Lung (tissue), 12 donors: ENCODE results near the gene SMYD4. TPM values are rescaled to one million over a fixed set of nuclear protein-coding genes. Genes with fewer than 3 reads are reported as not detected.

ENCODE experiments used
- ATAC-seq: fragments of 200-7000 bp; cut with Tn5 transposase; one replicate; pipeline ENCODE4 v1.9.1; 2020; ENCODE audit warnings: moderate number of reproducible peaks; ENCODE audit not compliant: insufficient read depth, low FRiP score
- DNase-seq, 3 donors: peaks; one replicate each; pipeline ENCODE4 v3.0.0-alpha.2; 2013 to 2017
- H3K27ac ChIP-seq, 2 donors: one replicate each; pipeline ENCODE4 v1.5.1; 2013; ENCODE audit warnings: mild to moderate bottlenecking in 2 of 2, moderate library complexity in 2 of 2, control low read depth in 1 of 2, inconsistent platforms in 1 of 2, low read depth in 1 of 2, low read length in 1 of 2
- H3K27me3 ChIP-seq, 3 donors: one replicate each; pipeline ENCODE4 v1.5.1; 2013; ENCODE audit warnings: low read length in 2 of 3; ENCODE audit not compliant: control insufficient read depth in 3 of 3, insufficient read depth in 3 of 3
- H3K36me3 ChIP-seq, 4 donors: one replicate each; pipeline ENCODE4 v1.5.1; 2013; ENCODE audit warnings: low read length in 4 of 4, mild to moderate bottlenecking in 1 of 4, moderate library complexity in 1 of 4; ENCODE audit not compliant: control insufficient read depth in 4 of 4, insufficient read depth in 4 of 4
- H3K4me1 ChIP-seq, 5 donors: one replicate each; pipeline ENCODE4 v1.5.1; 2013; ENCODE audit warnings: low read length in 5 of 5, mild to moderate bottlenecking in 2 of 5, moderate library complexity in 1 of 5; ENCODE audit not compliant: control insufficient read depth in 5 of 5, insufficient read depth in 5 of 5
- H3K4me3 ChIP-seq: one replicate; pipeline ENCODE4 v1.5.1; 2013; ENCODE audit warnings: mild to moderate bottlenecking, control low read depth, moderate library complexity
- H3K9ac ChIP-seq, 2 donors: one replicate each; pipeline ENCODE4 v1.5.1; 2013; ENCODE audit warnings: low read length in 2 of 2, control low read depth in 1 of 2; ENCODE audit not compliant: insufficient read depth in 1 of 2
- H3K9me3 ChIP-seq, 4 donors: one replicate each; pipeline ENCODE4 v1.5.1; 2013; ENCODE audit warnings: low read length in 3 of 4, mild to moderate bottlenecking in 1 of 4, moderate library complexity in 1 of 4; ENCODE audit not compliant: control insufficient read depth in 4 of 4, insufficient read depth in 3 of 4
- WGBS, 2 donors: extraction: QIAGEN DNeasy Blood & Tissue Kit; methylation state at CpG; one replicate each; pipeline ENCODE4 v1.1.7; 2013; 5-methylcytosine and 5-hydroxymethylcytosine counted together
- polyA plus RNA-seq, 2 donors: library from polyadenylated mRNA; stranded (reverse); fragments of 200-250 nt; gene quantifications; one replicate each; pipeline ENCODE4 v1.2.1, GENCODE V29; 2013
- total RNA-seq, 2 donors: library from RNA; depleted of rRNA in 1 of 2; stranded (reverse); fragments of >200 nt in 1 of 2; gene quantifications; one replicate each; pipeline ENCODE4 v1.2.1, GENCODE V29; 2014 to 2021
- TF ChIP-seq, protein P1 (sequence below): IDR thresholded peaks from 2 replicates; pipeline ENCODE4 v1.5.1; 2012; ENCODE audit warnings: mild to moderate bottlenecking; ENCODE audit errors: control extremely low read depth, extremely low read depth
- donor health status: control.
- donor health status: control.
- donor health status: Bipolar disorder and iron deficiency.
- donor health status: healthy.
- donor health status: DM: yes; HTN: yes; CAD: no.

SMYD4 gene
- total and polyA plus RNA-seq, 4 donors, result 7.5 to 18.2 (median 11.2) TPM

DNA sequence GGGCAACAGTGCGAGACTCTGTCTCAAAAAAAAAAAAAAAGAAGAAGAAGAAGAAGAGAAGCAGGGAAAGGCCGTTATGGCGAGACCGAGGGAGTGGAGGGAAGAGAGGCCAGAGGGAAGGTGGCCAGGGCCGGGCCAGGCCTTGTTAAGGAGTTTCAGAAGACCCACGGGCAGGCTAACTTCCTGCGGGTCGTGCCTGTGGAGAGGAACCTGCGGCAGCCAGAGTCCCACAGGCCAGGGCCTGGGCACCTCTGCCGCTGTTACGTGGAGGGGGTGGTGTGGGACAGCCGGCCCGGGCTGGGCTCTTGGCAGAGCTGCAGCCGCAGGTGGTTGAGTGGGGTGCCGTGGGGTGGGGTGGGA lies 99.8 kb downstream of the SMYD4 start:
- Histone ChIP-seq H3K9ac (no peak overlapping the region), H3K4me3 (no peak overlapping the region), H3K27ac (peak overlapping the region in 1 of 2 donors; percentile 74), H3K4me1 (peaks cover 0 to 20% (median 0%) of the 10 kb centered on the region in 5 donors), H3K27me3 (no peaks in the 10 kb centered on the region), H3K36me3 (peaks cover 0 to 61% (median 5%) of the 10 kb centered on the region in 4 donors), H3K9me3 (no peaks in the 10 kb centered on the region)
- TF ChIP-seq, protein P1, sequence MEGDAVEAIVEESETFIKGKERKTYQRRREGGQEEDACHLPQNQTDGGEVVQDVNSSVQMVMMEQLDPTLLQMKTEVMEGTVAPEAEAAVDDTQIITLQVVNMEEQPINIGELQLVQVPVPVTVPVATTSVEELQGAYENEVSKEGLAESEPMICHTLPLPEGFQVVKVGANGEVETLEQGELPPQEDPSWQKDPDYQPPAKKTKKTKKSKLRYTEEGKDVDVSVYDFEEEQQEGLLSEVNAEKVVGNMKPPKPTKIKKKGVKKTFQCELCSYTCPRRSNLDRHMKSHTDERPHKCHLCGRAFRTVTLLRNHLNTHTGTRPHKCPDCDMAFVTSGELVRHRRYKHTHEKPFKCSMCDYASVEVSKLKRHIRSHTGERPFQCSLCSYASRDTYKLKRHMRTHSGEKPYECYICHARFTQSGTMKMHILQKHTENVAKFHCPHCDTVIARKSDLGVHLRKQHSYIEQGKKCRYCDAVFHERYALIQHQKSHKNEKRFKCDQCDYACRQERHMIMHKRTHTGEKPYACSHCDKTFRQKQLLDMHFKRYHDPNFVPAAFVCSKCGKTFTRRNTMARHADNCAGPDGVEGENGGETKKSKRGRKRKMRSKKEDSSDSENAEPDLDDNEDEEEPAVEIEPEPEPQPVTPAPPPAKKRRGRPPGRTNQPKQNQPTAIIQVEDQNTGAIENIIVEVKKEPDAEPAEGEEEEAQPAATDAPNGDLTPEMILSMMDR, result no peak
- DNase-seq (no peak), ATAC-seq (no peak)
- 50 to 65% methylated on average over 14 to 15 of the region's 15 CpGs for WGBS, 2 donors

Other genes starting within 250 kb of the SMYD4 start
- gene SLC43A2, start 201.1 kb downstream of the SMYD4 start, total RNA-seq, result 10 to 100 TPM; 47.9 to 89.2 TPM
- gene SLC43A2, start 201.1 kb downstream of the SMYD4 start, polyA plus RNA-seq, result 100 to 1,000 TPM in 1 of 2 donors, 10 to 100 TPM in 1; 27.0 to 125 TPM
- 10 to 100 TPM; 34.2 to 39.7 TPM for gene SCARF1, start 184.2 kb downstream of the SMYD4 start, total RNA-seq
- 10 to 100 TPM; 17.1 to 24.5 TPM for gene SCARF1, start 184.2 kb downstream of the SMYD4 start, polyA plus RNA-seq
- gene RILP, start 180.0 kb downstream of the SMYD4 start, total RNA-seq, result 10 to 100 TPM; 25.0 to 46.3 TPM
- 10 to 100 TPM; 23.1 to 39.8 TPM for gene RILP, start 180.0 kb downstream of the SMYD4 start, polyA plus RNA-seq
- gene PRPF8, start 145.0 kb downstream of the SMYD4 start, total RNA-seq, result 100 to 1,000 TPM; 208 to 277 TPM
- gene PRPF8, start 145.0 kb downstream of the SMYD4 start, polyA plus RNA-seq, result 100 to 1,000 TPM in 1 of 2 donors, 10 to 100 TPM in 1; 97.2 to 114 TPM
- gene TLCD2, start 119.5 kb downstream of the SMYD4 start, total RNA-seq, result 10 to 100 TPM; 13.3 to 16.1 TPM
- gene TLCD2, start 119.5 kb downstream of the SMYD4 start, polyA plus RNA-seq, result 1 to 10 TPM; 4.4 to 6.2 TPM
- gene WDR81, start 105.2 kb downstream of the SMYD4 start, total RNA-seq, result 10 to 100 TPM; 27.9 to 51.9 TPM
- 10 to 100 TPM; 26.0 to 38.5 TPM for gene WDR81, start 105.2 kb downstream of the SMYD4 start, polyA plus RNA-seq
- 10 to 100 TPM; 13.7 to 41.1 TPM for gene SERPINF2, start 87.0 kb downstream of the SMYD4 start, total RNA-seq
- 10 to 100 TPM; 74.9 to 78.9 TPM for gene SERPINF2, start 87.0 kb downstream of the SMYD4 start, polyA plus RNA-seq
- gene SERPINF1, start 67.8 kb downstream of the SMYD4 start, total RNA-seq, result 100 to 1,000 TPM; 126 to 249 TPM
- 100 to 1,000 TPM; 132 to 168 TPM for gene SERPINF1, start 67.8 kb downstream of the SMYD4 start, polyA plus RNA-seq
- 10 to 100 TPM; 44.1 to 82.6 TPM for gene RPA1, start 103 bp upstream of the SMYD4 start, total RNA-seq
- gene RPA1, start 103 bp upstream of the SMYD4 start, polyA plus RNA-seq, result 10 to 100 TPM; 10.7 to 23.0 TPM
- gene RTN4RL1, start 195.4 kb upstream of the SMYD4 start, total RNA-seq, result 1 to 10 TPM in 1 of 2 donors, under 1 TPM in 1; 0.65 to 7.3 TPM
- gene RTN4RL1, start 195.4 kb upstream of the SMYD4 start, polyA plus RNA-seq, result 1 to 10 TPM; 1.2 to 3.5 TPM
- gene DPH1, start 200.3 kb upstream of the SMYD4 start, total RNA-seq, result 10 to 100 TPM; 32.7 to 37.8 TPM
- 10 to 100 TPM; 21.1 to 21.6 TPM for gene DPH1, start 200.3 kb upstream of the SMYD4 start, polyA plus RNA-seq
- gene OVCA2, start 212.1 kb upstream of the SMYD4 start, total RNA-seq, result 10 to 100 TPM; 11.1 to 31.7 TPM
- 10 to 100 TPM; 43.2 to 55.4 TPM for gene OVCA2, start 212.1 kb upstream of the SMYD4 start, polyA plus RNA-seq
- gene HIC1, start 225.2 kb upstream of the SMYD4 start, total RNA-seq, result 10 to 100 TPM; 28.9 to 34.8 TPM
- gene HIC1, start 225.2 kb upstream of the SMYD4 start, polyA plus RNA-seq, result 10 to 100 TPM in 1 of 2 donors, 1 to 10 TPM in 1; 5.5 to 14.4 TPM